ENCODE measurements around the gene SPATS2L. TPM values are rescaled to one million over a fixed set of nuclear protein-coding genes. Genes with fewer than 3 reads are reported as not detected.

SPATS2L gene
- total RNA-seq, 1 experiment from 2014 or later = 275 TPM

GRCh38 chr2:200442471-200442870 lies 136.0 kb downstream of the SPATS2L start:
- DNase-seq (ENCODE audit: low read depth) = peak; percentile 77

GRCh38 chr2:200443376-200443775 lies 136.9 kb downstream of the SPATS2L start:
- no peak for DNase-seq (ENCODE audit: low read depth)

GRCh38 chr2:200443916-200444315 lies 137.4 kb downstream of the SPATS2L start:
- DNase-seq (ENCODE audit: low read depth) = no peak

GRCh38 chr2:200444530-200444929 lies 138.0 kb downstream of the SPATS2L start:
- DNase-seq (ENCODE audit: low read depth) = no peak

- no peak for DNase-seq (ENCODE audit: low read depth)
Observed at GRCh38 chr2:200445284-200445683, 138.8 kb downstream of the SPATS2L start.

GRCh38 chr2:200446612-200447011 lies 140.1 kb downstream of the SPATS2L start:
- DNase-seq (ENCODE audit: low read depth) = no peak

- peak; percentile 31 for DNase-seq (ENCODE audit: low read depth)
Observed at GRCh38 chr2:200447139-200447855, 140.8 kb downstream of the SPATS2L start.

GRCh38 chr2:200448455-200448854 lies 142.0 kb downstream of the SPATS2L start:
- DNase-seq (ENCODE audit: low read depth) = no peak

GRCh38 chr2:200449149-200449548 lies 142.7 kb downstream of the SPATS2L start:
- no peak for DNase-seq (ENCODE audit: low read depth)

- no peak for DNase-seq (ENCODE audit: low read depth)
Observed at GRCh38 chr2:200450288-200450687, 143.8 kb downstream of the SPATS2L start.

- DNase-seq (ENCODE audit: low read depth) = no peak
Observed at GRCh38 chr2:200451511-200451910, 145.0 kb downstream of the SPATS2L start.

GRCh38 chr2:200452377-200452776 lies 145.9 kb downstream of the SPATS2L start:
- no peak for DNase-seq (ENCODE audit: low read depth)

GRCh38 chr2:200453142-200453852 lies 146.8 kb downstream of the SPATS2L start:
- DNase-seq (ENCODE audit: low read depth) = no peak

GRCh38 chr2:200453853-200454534 lies 147.5 kb downstream of the SPATS2L start:
- DNase-seq (ENCODE audit: low read depth) = no peak

- DNase-seq (ENCODE audit: low read depth) = peak; percentile 84
Observed at GRCh38 chr2:200454927-200455801, 148.7 kb downstream of the SPATS2L start.

GRCh38 chr2:200455958-200456421 lies 149.5 kb downstream of the SPATS2L start:
- DNase-seq (ENCODE audit: low read depth) = peak; percentile 21

GRCh38 chr2:200456567-200456966 lies 150.1 kb downstream of the SPATS2L start:
- DNase-seq (ENCODE audit: low read depth) = no peak

GRCh38 chr2:200459101-200459500 lies 152.6 kb downstream of the SPATS2L start:
- DNase-seq (ENCODE audit: low read depth) = no peak

- no peak for DNase-seq (ENCODE audit: low read depth)
Observed at GRCh38 chr2:200461846-200462710, 155.6 kb downstream of the SPATS2L start.

GRCh38 chr2:200463452-200463851 lies 157.0 kb downstream of the SPATS2L start:
- DNase-seq (ENCODE audit: low read depth) = no peak

Measured in LHCN-M2 (cell line).